NK-92 (cell line): ENCODE data around the gene AGFG2.
A peak's percentile ranks its signal among the peaks of the same experiment; 100 is the strongest.

ENCODE experiments used
- DNase-seq: peaks from one replicate; lab custom pipeline; 2025; ENCODE audit not compliant: unreplicated experiment; lab: John Stamatoyannopoulos, UW

Gene AGFG2

DNA sequence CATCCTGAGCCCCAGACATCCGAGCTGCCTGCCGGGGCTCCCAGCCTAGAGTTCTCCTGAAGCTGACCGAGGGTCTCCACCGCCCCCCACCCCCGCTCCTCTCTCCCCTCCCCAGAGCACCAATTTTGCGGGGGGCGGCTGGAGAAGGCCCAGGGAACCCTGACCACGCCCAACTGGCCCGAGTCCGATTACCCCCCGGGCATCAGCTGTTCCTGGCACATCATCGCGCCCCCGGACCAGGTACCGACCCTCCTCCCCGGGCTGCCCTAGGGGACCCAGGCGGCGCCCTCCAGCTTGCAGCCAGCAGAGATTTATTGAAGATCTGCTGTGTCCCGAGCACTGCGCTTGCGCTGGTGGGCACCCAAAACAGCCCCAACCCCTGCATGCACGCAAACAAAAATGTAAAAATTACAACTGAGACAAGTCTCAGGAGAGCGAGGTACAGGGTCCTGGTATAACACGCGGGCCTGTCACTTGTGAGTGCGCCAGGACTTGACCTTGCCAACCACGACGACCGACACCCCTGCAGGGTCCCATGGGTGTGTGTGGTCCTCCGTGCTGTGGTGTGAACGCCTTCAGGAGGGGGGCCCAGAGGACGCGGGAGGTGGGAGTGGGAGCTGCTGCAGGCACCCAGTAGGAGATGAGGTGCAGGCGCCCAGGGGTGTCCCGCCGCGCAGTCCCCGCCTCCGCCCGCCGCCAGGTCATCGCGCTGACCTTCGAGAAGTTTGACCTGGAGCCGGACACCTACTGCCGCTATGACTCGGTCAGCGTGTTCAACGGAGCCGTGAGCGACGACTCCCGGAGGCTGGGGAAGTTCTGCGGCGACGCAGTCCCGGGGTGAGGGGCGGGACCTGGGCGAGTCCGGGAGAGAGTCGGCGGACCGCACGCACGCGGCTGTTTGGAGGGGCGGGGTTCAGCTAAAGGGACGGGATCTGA, 66.2 kb downstream of the AGFG2 start:
- no peak for DNase-seq

DNA sequence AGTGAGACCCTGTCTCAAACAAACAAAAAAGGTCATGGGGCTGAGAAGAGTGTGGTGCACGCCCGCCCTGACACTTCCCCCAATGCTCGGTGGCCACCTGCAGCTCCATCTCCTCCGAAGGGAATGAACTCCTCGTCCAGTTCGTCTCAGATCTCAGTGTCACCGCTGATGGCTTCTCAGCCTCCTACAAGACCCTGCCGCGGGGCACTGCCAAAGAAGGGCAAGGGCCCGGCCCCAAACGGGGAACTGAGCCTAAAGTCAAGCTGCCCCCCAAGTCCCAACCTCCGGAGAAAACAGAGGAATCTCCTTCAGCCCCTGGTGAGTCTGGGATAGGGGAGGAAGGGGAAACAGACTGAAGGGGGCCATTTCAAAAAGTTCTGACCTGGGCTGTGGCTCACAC, 67.3 kb downstream of the AGFG2 start:
- DNase-seq = no peak

DNA sequence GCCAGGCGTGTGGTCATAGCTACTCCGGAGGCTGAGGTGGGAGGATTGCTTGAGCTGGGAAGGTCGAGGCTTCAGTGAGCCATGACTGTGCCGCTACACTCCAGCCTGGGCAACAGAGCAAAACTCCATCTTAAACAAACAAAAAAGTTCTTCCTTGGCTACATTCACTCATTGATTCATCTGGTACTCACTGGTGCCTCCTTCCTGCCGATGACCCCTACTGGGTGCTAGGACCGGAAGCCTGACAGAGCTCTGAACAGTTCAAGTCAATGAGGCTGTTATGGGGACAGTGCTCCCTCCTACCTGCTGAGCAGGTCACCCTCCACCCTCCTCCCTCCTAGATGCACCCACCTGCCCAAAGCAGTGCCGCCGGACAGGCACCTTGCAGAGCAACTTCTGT, 68.1 kb downstream of the AGFG2 start:
- no peak for DNase-seq

DNA sequence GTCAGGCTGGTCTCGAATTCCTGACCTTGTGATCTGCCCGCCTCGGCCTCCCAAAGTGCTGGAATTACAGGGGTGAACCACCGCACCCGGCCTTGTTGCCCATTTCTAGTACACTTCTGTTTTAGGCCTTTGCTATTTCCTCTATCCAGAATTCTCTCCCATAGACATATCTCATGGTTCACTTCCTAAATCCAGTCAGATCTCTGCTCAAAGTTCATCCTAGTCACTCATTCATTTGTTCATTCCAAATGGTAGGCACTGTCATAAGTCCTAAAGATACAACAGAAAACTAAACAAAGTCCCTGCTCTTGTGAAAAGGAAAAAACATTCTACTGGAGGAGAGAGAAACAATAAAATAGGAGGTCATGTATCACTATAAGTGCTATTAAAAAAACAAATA, 71.0 kb downstream of the AGFG2 start:
- no peak for DNase-seq

DNA sequence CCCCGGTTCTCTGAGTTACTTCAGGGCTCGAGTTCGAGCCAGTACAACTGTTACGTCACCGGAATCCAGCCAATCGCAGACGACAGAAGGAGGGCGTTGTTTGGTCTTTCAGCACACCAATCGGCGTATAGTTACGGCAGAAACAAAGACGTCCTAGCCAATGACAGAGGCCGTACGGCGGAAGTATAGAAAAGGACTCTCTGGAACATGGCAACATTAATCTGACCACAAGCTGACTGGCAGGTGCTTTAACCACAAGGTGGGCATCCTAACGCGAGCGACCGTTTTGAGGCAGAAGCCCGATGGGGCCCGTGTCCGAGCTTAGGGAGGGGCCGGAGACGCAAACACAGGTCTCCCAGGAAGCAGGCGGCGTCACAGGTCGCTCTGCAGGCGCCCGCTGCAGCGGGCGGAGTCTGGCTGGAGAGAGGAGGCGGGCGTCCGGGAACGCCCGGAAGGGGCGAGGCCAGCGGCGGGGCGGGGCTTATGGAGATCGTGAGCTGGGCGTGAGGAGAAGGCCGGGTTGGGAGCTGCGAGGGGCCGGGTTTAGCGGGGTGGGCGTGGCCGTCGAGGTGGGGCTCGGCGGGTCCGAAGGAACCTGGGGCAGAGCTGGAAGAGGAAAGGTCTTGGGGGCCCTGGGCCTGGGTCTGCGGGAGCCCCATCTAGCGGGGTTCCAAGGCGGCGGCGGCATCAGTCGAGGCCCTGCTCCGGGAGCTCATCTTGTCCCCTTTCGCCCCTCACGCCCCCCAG, 73.2 kb downstream of the AGFG2 start, which contains the start of gene MOSPD3:
TSS of gene MOSPD3 (plus strand) at position 558 of the 747 bp plus-strand sequence. CDS start 252 bp downstream, outside the sequence.
- peak; percentile 85 for DNase-seq

DNA sequence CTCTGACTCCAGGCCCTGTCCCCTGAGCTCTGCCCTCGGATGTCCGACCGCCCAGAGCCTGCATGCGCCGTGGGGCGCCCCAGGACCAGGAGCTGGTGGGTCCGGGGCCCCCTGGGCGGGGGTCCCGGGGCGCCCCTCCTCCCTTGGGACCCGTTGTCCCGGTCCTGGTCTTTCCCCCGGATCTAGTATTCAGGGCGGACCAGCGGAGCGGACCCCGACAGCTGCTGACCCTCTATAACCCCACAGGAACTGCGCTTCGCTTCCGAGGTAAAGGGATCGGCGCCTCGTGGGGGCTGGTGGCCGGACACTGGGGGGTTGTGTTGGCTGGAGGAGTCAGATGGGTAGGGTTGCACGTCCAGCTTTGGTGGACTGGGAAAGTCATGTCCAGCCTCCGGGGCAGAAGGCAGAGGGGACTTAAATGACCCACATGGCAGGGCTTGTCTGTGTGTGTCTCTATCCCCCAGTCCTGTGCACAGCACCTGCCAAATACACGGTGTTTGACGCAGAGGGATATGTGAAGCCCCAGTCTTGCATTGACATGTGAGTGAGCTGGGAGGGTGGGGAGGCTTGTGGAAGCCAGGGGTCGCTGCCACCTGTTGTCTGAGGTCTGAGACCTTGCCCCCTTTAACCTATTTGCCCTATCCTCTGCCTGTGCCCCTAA, 73.9 kb downstream of the AGFG2 start:
- DNase-seq = no peak

DNA sequence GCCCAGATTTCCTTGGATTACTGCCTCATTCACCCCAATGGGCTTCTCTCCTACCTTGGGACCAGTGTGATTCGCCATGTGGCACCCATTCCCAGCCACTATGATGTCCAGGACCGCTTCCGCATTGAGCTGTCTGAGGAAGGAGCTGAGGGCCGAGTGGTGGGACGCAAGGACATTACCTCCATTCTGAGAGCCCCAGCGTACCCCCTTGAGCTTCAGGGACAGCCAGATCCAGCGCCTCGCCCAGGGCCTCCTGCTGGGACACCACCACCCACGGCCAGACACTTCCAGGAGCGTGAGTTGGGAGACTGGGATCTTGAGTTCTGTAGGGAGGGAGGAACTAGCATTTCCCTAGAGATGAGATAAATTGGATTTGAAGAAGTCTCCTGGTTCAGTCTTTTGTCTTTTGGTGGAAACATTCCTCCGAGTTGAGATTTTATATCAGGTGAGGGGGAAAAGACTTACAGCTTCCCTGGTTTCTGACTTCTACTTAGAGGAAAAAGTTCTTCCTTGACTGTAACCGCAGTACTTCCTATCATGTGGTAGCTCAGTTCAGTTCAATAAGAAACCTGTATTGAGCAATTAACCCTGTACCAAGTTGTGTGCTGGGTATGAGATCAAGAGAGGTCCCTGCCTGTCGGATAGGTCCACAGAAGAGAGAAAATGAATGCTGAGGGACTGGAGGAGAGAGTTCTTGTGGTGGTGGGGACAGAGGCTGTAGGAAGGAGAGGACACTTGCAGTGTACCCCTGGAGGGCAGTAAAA, 74.6 kb downstream of the AGFG2 start:
- no peak for DNase-seq

DNA sequence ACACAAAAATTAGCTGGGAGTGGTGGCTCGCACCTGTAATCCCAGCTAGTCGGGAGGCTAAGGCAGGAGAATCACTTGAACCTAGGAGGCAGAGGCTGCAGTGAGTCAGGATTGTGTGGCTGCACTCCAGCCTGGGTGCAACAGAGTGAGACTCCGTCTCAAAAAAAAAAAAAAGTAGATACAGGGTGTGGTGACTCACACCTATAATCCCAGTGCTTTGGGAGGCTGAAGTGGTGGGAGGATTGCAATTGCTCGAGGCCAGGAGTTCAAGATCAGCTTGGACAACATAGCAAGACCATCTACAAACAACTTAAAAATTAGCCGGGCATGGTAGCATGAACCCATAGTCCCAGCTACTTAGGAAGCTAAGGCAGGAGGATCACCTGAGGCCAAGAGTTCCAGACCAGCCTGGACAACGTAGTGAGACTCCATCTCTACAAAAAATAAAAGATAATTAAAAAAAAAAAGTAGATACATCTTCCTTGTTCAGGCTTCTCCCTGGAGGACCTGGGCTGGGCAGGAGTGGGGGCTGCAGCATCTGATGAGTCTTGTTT, 75.4 kb downstream of the AGFG2 start:
- DNase-seq = no peak
